ENCODE results near the gene EDEM1. TPM values are rescaled to one million over a fixed set of nuclear protein-coding genes. Genes with fewer than 3 reads are reported as not detected.

Gene EDEM1
- total RNA-seq, 1 donor from 2014 or later = 62.7 TPM

GRCh38 chr3:5262507-5262906 is 75.0 kb downstream of the EDEM1 start:
- TF ChIP-seq EZH2 (IDR thresholded peaks at IDR 0.05; ENCODE audit: insufficient read depth, low read length) (no peak), CTCF (IDR thresholded peaks at IDR 0.05; ENCODE audit: insufficient read depth, low read depth, low read length) (no peak)
- H3K4me3 ChIP-seq (ENCODE audit: insufficient read depth, low read depth, low read length) = no peak overlapping the region
- FAIRE-seq = no peak
- H3K4me3 Mint-ChIP-seq (ENCODE audit: unreplicated experiment) = no peak overlapping the region
- H3K27ac Mint-ChIP-seq (ENCODE audit: unreplicated experiment) = no peak overlapping the region
- H2AFZ ChIP-seq (ENCODE audit: low read depth, low read length) = no peak overlapping the region
- peaks cover 3% of the 10 kb centered on the region for H3K9me3 Mint-ChIP-seq (ENCODE audit: unreplicated experiment)
- no peaks in the 10 kb centered on the region for H3K36me3 Mint-ChIP-seq (ENCODE audit: low read depth, unreplicated experiment)
- H3K27ac ChIP-seq (ENCODE audit: low read depth, low read length) = no peak overlapping the region
- no peaks in the 10 kb centered on the region for H3K79me2 ChIP-seq (ENCODE audit: insufficient read depth, low read length)
- DNase-seq (ENCODE audit: low read depth) = no peak
- no peaks in the 10 kb centered on the region for H3K27me3 ChIP-seq (ENCODE audit: insufficient read depth, low read length)
- no peaks in the 10 kb centered on the region for H3K36me3 ChIP-seq (ENCODE audit: insufficient read depth, low read length)
- H4K20me1 ChIP-seq (ENCODE audit: insufficient read depth, low read length) = no peaks in the 10 kb centered on the region
- peaks cover 15% of the 10 kb centered on the region for H3K4me1 Mint-ChIP-seq (ENCODE audit: low read depth, unreplicated experiment)
- no peaks in the 10 kb centered on the region for H3K27me3 Mint-ChIP-seq (ENCODE audit: low read depth, unreplicated experiment)
- H3K9ac ChIP-seq (ENCODE audit: low read length) = no peak overlapping the region
- H3K4me2 ChIP-seq (ENCODE audit: low read length) = no peak overlapping the region
- H3K9me3 ChIP-seq (ENCODE audit: insufficient read depth, low read depth, low read length) = no peaks in the 10 kb centered on the region
- peaks cover 3% of the 10 kb centered on the region for H3K4me1 ChIP-seq (ENCODE audit: insufficient read depth, low read length)

- H3K36me3 ChIP-seq (ENCODE audit: insufficient read depth, low read length) = no peaks in the 10 kb centered on the region
- Mint-ChIP-seq H3K36me3 (ENCODE audit: low read depth, unreplicated experiment) (no peaks in the 10 kb centered on the region), H3K27ac (ENCODE audit: unreplicated experiment) (peak overlapping the region; percentile 36), H3K9me3 (ENCODE audit: unreplicated experiment) (peaks cover 3% of the 10 kb centered on the region), H3K4me1 (ENCODE audit: low read depth, unreplicated experiment) (peaks cover 15% of the 10 kb centered on the region), H3K4me3 (ENCODE audit: unreplicated experiment) (no peak overlapping the region), H3K27me3 (ENCODE audit: low read depth, unreplicated experiment) (no peaks in the 10 kb centered on the region)
- H3K79me2 ChIP-seq (ENCODE audit: insufficient read depth, low read length) = no peaks in the 10 kb centered on the region
- no peaks in the 10 kb centered on the region for H3K27me3 ChIP-seq (ENCODE audit: insufficient read depth, low read length)
- DNase-seq (ENCODE audit: low read depth) (peak; percentile 64), FAIRE-seq (peak; percentile 13)
- no peak overlapping the region for H3K4me3 ChIP-seq (ENCODE audit: insufficient read depth, low read depth, low read length)
- H3K4me1 ChIP-seq (ENCODE audit: insufficient read depth, low read length) = peaks cover 3% of the 10 kb centered on the region
- H4K20me1 ChIP-seq (ENCODE audit: insufficient read depth, low read length) = no peaks in the 10 kb centered on the region
- no peak overlapping the region for H3K4me2 ChIP-seq (ENCODE audit: low read length)
- no peaks in the 10 kb centered on the region for H3K9me3 ChIP-seq (ENCODE audit: insufficient read depth, low read depth, low read length)
- no peak for TF ChIP-seq CTCF (IDR thresholded peaks at IDR 0.05; ENCODE audit: insufficient read depth, low read depth, low read length)
- TF ChIP-seq EZH2 (IDR thresholded peaks at IDR 0.05; ENCODE audit: insufficient read depth, low read length) = no peak
- H3K9ac ChIP-seq (ENCODE audit: low read length) = no peak overlapping the region
- H3K27ac ChIP-seq (ENCODE audit: low read depth, low read length) = peak overlapping the region; percentile 15
- no peak overlapping the region for H2AFZ ChIP-seq (ENCODE audit: low read depth, low read length)
Measured at GRCh38 chr3:5264093-5264600, 76.6 kb downstream of the EDEM1 start.

- peak; percentile 74 for DNase-seq (ENCODE audit: low read depth)
- H3K27me3 ChIP-seq (ENCODE audit: insufficient read depth, low read length) = no peaks in the 10 kb centered on the region
- no peak overlapping the region for H3K9ac ChIP-seq (ENCODE audit: low read length)
- Mint-ChIP-seq H3K9me3 (ENCODE audit: unreplicated experiment) (peaks cover 3% of the 10 kb centered on the region), H3K27me3 (ENCODE audit: low read depth, unreplicated experiment) (no peaks in the 10 kb centered on the region), H3K4me3 (ENCODE audit: unreplicated experiment) (no peak overlapping the region), H3K36me3 (ENCODE audit: low read depth, unreplicated experiment) (no peaks in the 10 kb centered on the region), H3K4me1 (ENCODE audit: low read depth, unreplicated experiment) (peaks cover 15% of the 10 kb centered on the region), H3K27ac (ENCODE audit: unreplicated experiment) (peak overlapping the region; percentile 64)
- no peak overlapping the region for H3K4me2 ChIP-seq (ENCODE audit: low read length)
- H3K27ac ChIP-seq (ENCODE audit: low read depth, low read length) = no peak overlapping the region
- no peak overlapping the region for H3K4me3 ChIP-seq (ENCODE audit: insufficient read depth, low read depth, low read length)
- TF ChIP-seq EZH2 (IDR thresholded peaks at IDR 0.05; ENCODE audit: insufficient read depth, low read length) = no peak
- no peak for TF ChIP-seq CTCF (IDR thresholded peaks at IDR 0.05; ENCODE audit: insufficient read depth, low read depth, low read length)
- no peaks in the 10 kb centered on the region for H3K9me3 ChIP-seq (ENCODE audit: insufficient read depth, low read depth, low read length)
- H3K4me1 ChIP-seq (ENCODE audit: insufficient read depth, low read length) = peaks cover 3% of the 10 kb centered on the region
- no peaks in the 10 kb centered on the region for H3K36me3 ChIP-seq (ENCODE audit: insufficient read depth, low read length)
- H4K20me1 ChIP-seq (ENCODE audit: insufficient read depth, low read length) = no peaks in the 10 kb centered on the region
- FAIRE-seq = no peak
- H2AFZ ChIP-seq (ENCODE audit: low read depth, low read length) = no peak overlapping the region
- H3K79me2 ChIP-seq (ENCODE audit: insufficient read depth, low read length) = no peaks in the 10 kb centered on the region
Measured at GRCh38 chr3:5264896-5265770, 77.6 kb downstream of the EDEM1 start.
